GM18519 (cell line): ENCODE results near the gene TNFRSF8.

Source experiments
- ATAC-seq: cut with Tn5 transposase; IDR thresholded peaks from one replicate; pipeline ENCODE4 v1.9.1; 2021; ENCODE audit warnings: mild to moderate bottlenecking, moderate library complexity; ENCODE audit not compliant: unreplicated experiment, low FRiP score

TNFRSF8 gene

GRCh38 chr1:12184008-12184681 lies 121.0 kb downstream of the TNFRSF8 start:
- no peak for ATAC-seq

GRCh38 chr1:12185036-12185917 lies 122.2 kb downstream of the TNFRSF8 start:
- ATAC-seq, result no peak

- ATAC-seq, result no peak
Measured at GRCh38 chr1:12185918-12186678, 123.0 kb downstream of the TNFRSF8 start.

GRCh38 chr1:12186679-12186985 lies 123.5 kb downstream of the TNFRSF8 start:
- ATAC-seq, result no peak

GRCh38 chr1:12188115-12188514 lies 125.0 kb downstream of the TNFRSF8 start:
- no peak for ATAC-seq

GRCh38 chr1:12188657-12189327 lies 125.7 kb downstream of the TNFRSF8 start:
- ATAC-seq, result no peak

GRCh38 chr1:12189328-12189682 lies 126.2 kb downstream of the TNFRSF8 start:
- no peak for ATAC-seq

GRCh38 chr1:12191242-12192032 lies 128.3 kb downstream of the TNFRSF8 start:
- no peak for ATAC-seq
